ENCODE data around the gene LMO1.

Gene LMO1

GRCh38 chr11:8239040-8239439 lies 24.6 kb downstream of the LMO1 start:
- DNase-seq (ENCODE audit: extremely low spot score), result no peak
- CTCF ChIA-PET, result no interaction called here
- POLR2A ChIA-PET, result no interaction called here
- TF ChIP-seq FOXA1 (IDR thresholded peaks at IDR 0.05), result no peak
- no peak for TF ChIP-seq NFRKB (IDR thresholded peaks at IDR 0.05)
- TF ChIP-seq ELF4 (IDR thresholded peaks at IDR 0.05), result no peak
- TF ChIP-seq ZNF384 (IDR thresholded peaks at IDR 0.05), result no peak
- no peak for TF ChIP-seq SP1 (IDR thresholded peaks at IDR 0.05)
- no peak for TF ChIP-seq TARDBP (IDR thresholded peaks at IDR 0.05)
- no peak for TF ChIP-seq BHLHE40 (IDR thresholded peaks at IDR 0.05; ENCODE audit: borderline replicate concordance)
- no peak for TF ChIP-seq LEF1 (IDR thresholded peaks at IDR 0.05; ENCODE audit: borderline replicate concordance)
- no peak for TF ChIP-seq HDGF (IDR thresholded peaks at IDR 0.05; ENCODE audit: borderline replicate concordance)
- no peak for TF ChIP-seq ARNT (IDR thresholded peaks at IDR 0.05)
- no peak for TF ChIP-seq FOXK2 (IDR thresholded peaks at IDR 0.05)
- no peak for TF ChIP-seq L3MBTL2 (conservative IDR thresholded peaks at IDR 0.05)
- no peak for TF ChIP-seq CTBP1 (IDR thresholded peaks at IDR 0.05; ENCODE audit: borderline replicate concordance)
- TF ChIP-seq SUZ12 (IDR thresholded peaks at IDR 0.05), result no peak

GRCh38 chr11:8237453-8237852 lies 26.2 kb downstream of the LMO1 start:
- no peak for DNase-seq (ENCODE audit: extremely low spot score)
- CTCF ChIA-PET, result no interaction called here
- POLR2A ChIA-PET, result no interaction called here
- TF ChIP-seq FOXK2 (IDR thresholded peaks at IDR 0.05) (no peak), FOXA1 (IDR thresholded peaks at IDR 0.05) (no peak), LEF1 (IDR thresholded peaks at IDR 0.05; ENCODE audit: borderline replicate concordance) (no peak), SUZ12 (IDR thresholded peaks at IDR 0.05) (no peak), FOXM1 (IDR thresholded peaks at IDR 0.05; ENCODE audit: borderline replicate concordance) (no peak), BHLHE40 (IDR thresholded peaks at IDR 0.05; ENCODE audit: borderline replicate concordance) (no peak), ZNF384 (IDR thresholded peaks at IDR 0.05) (no peak), HDGF (IDR thresholded peaks at IDR 0.05; ENCODE audit: borderline replicate concordance) (no peak)

- no peak for DNase-seq (ENCODE audit: extremely low spot score)
- TF ChIP-seq L3MBTL2 (conservative IDR thresholded peaks at IDR 0.05) (no peak), ELF4 (IDR thresholded peaks at IDR 0.05) (no peak), SUZ12 (IDR thresholded peaks at IDR 0.05) (no peak), ZNF384 (IDR thresholded peaks at IDR 0.05) (no peak), FOXK2 (IDR thresholded peaks at IDR 0.05) (no peak), HDGF (IDR thresholded peaks at IDR 0.05; ENCODE audit: borderline replicate concordance) (no peak), CTBP1 (IDR thresholded peaks at IDR 0.05; ENCODE audit: borderline replicate concordance) (no peak), SP1 (IDR thresholded peaks at IDR 0.05) (no peak), TARDBP (IDR thresholded peaks at IDR 0.05) (no peak), FOXA1 (IDR thresholded peaks at IDR 0.05) (no peak), NFRKB (IDR thresholded peaks at IDR 0.05) (no peak), ARNT (IDR thresholded peaks at IDR 0.05) (no peak), FOXM1 (IDR thresholded peaks at IDR 0.05; ENCODE audit: borderline replicate concordance) (no peak), LEF1 (IDR thresholded peaks at IDR 0.05; ENCODE audit: borderline replicate concordance) (no peak), PKNOX1 (IDR thresholded peaks at IDR 0.05) (no peak), BHLHE40 (IDR thresholded peaks at IDR 0.05; ENCODE audit: borderline replicate concordance) (no peak)
- POLR2A ChIA-PET, result no interaction called here
- CTCF ChIA-PET, result no interaction called here
Measured at GRCh38 chr11:8235925-8236324, 27.8 kb downstream of the LMO1 start.

GRCh38 chr11:8234910-8235309 lies 28.8 kb downstream of the LMO1 start:
- TF ChIP-seq ARNT (IDR thresholded peaks at IDR 0.05), result no peak
- no peak for TF ChIP-seq CTBP1 (IDR thresholded peaks at IDR 0.05; ENCODE audit: borderline replicate concordance)
- no peak for TF ChIP-seq HDGF (IDR thresholded peaks at IDR 0.05; ENCODE audit: borderline replicate concordance)
- TF ChIP-seq SUZ12 (IDR thresholded peaks at IDR 0.05), result no peak
- TF ChIP-seq ZNF384 (IDR thresholded peaks at IDR 0.05), result no peak
- no peak for TF ChIP-seq BHLHE40 (IDR thresholded peaks at IDR 0.05; ENCODE audit: borderline replicate concordance)
- no peak for TF ChIP-seq ELF4 (IDR thresholded peaks at IDR 0.05)
- TF ChIP-seq FOXM1 (IDR thresholded peaks at IDR 0.05; ENCODE audit: borderline replicate concordance), result no peak
- TF ChIP-seq PKNOX1 (IDR thresholded peaks at IDR 0.05), result no peak
- TF ChIP-seq TARDBP (IDR thresholded peaks at IDR 0.05), result no peak
- no peak for TF ChIP-seq SP1 (IDR thresholded peaks at IDR 0.05)
- no peak for TF ChIP-seq LEF1 (IDR thresholded peaks at IDR 0.05; ENCODE audit: borderline replicate concordance)
- TF ChIP-seq L3MBTL2 (conservative IDR thresholded peaks at IDR 0.05), result no peak
- TF ChIP-seq FOXK2 (IDR thresholded peaks at IDR 0.05), result no peak
- DNase-seq (ENCODE audit: extremely low spot score), result no peak
- CTCF ChIA-PET, result no interaction called here
- POLR2A ChIA-PET, result no interaction called here

- TF ChIP-seq SUZ12 (IDR thresholded peaks at IDR 0.05) (no peak), HDGF (IDR thresholded peaks at IDR 0.05; ENCODE audit: borderline replicate concordance) (no peak), ZNF384 (IDR thresholded peaks at IDR 0.05) (no peak)
- ChIA-PET POLR2A (no interaction called here), CTCF (interaction anchor here (0.6 kb wide), 2 partner anchors 22 to 60 kb away, joined by 3 to 6 read pairs; no protein-coding TSS in a partner anchor)
- DNase-seq (ENCODE audit: extremely low spot score), result no peak
Measured at GRCh38 chr11:8234425-8234821, 29.3 kb downstream of the LMO1 start.

- ChIA-PET POLR2A (no interaction called here), CTCF (interaction anchor here (0.6 kb wide), 2 partner anchors 23 to 59 kb away, joined by 3 to 6 read pairs; no protein-coding TSS in a partner anchor)
- DNase-seq (ENCODE audit: extremely low spot score), result no peak
- no peak for TF ChIP-seq CTBP1 (IDR thresholded peaks at IDR 0.05; ENCODE audit: borderline replicate concordance)
- TF ChIP-seq FOXM1 (IDR thresholded peaks at IDR 0.05; ENCODE audit: borderline replicate concordance), result no peak
- no peak for TF ChIP-seq SP1 (IDR thresholded peaks at IDR 0.05)
- no peak for TF ChIP-seq ELF4 (IDR thresholded peaks at IDR 0.05)
- no peak for TF ChIP-seq BHLHE40 (IDR thresholded peaks at IDR 0.05; ENCODE audit: borderline replicate concordance)
- TF ChIP-seq NFRKB (IDR thresholded peaks at IDR 0.05), result no peak
- no peak for TF ChIP-seq PKNOX1 (IDR thresholded peaks at IDR 0.05)
- no peak for TF ChIP-seq L3MBTL2 (conservative IDR thresholded peaks at IDR 0.05)
- TF ChIP-seq LEF1 (IDR thresholded peaks at IDR 0.05; ENCODE audit: borderline replicate concordance), result no peak
- TF ChIP-seq SUZ12 (IDR thresholded peaks at IDR 0.05), result no peak
- TF ChIP-seq FOXK2 (IDR thresholded peaks at IDR 0.05), result no peak
- no peak for TF ChIP-seq HDGF (IDR thresholded peaks at IDR 0.05; ENCODE audit: borderline replicate concordance)
- no peak for TF ChIP-seq ZNF384 (IDR thresholded peaks at IDR 0.05)
- no peak for TF ChIP-seq TARDBP (IDR thresholded peaks at IDR 0.05)
- TF ChIP-seq ARNT (IDR thresholded peaks at IDR 0.05), result no peak
- no peak for TF ChIP-seq FOXA1 (IDR thresholded peaks at IDR 0.05)
Measured at GRCh38 chr11:8233691-8234424, 29.8 kb downstream of the LMO1 start.
